Lower lobe of right lung (tissue), 2 donors: ENCODE results near the gene BAK1. TPM values are rescaled to one million over a fixed set of nuclear protein-coding genes. Genes with fewer than 3 reads are reported as not detected.

Experiments used
- ATAC-seq, 2 donors: fragments of 200-7000 bp; cut with Tn5 transposase; one replicate each; pipeline ENCODE4 v1.9.1; 2020 to 2022; ENCODE audit warnings: mild to moderate bottlenecking in 2 of 2, moderate library complexity in 2 of 2
- DNase-seq: peaks from one replicate; pipeline ENCODE4 v3.0.0-alpha.2; 2020
- H3K27ac ChIP-seq: fragments of 200-600 bp; one replicate; pipeline ENCODE4 v1.8.0; 2022
- H3K27me3 ChIP-seq: fragments of 200-600 bp; one replicate; pipeline ENCODE4 v1.8.0; 2022; ENCODE audit warnings: low read depth
- H3K36me3 ChIP-seq: fragments of 200-600 bp; one replicate; pipeline ENCODE4 v1.8.0; 2022; ENCODE audit warnings: mild to moderate bottlenecking
- H3K4me1 ChIP-seq: fragments of 200-600 bp; one replicate; pipeline ENCODE4 v1.8.0; 2022
- H3K4me3 ChIP-seq: fragments of 200-600 bp; one replicate; pipeline ENCODE4 v1.8.0; 2022; ENCODE audit warnings: mild to moderate bottlenecking
- H3K9me3 ChIP-seq: fragments of 200-600 bp; one replicate; pipeline ENCODE4 v1.8.0; 2022
- CTCF ChIP-seq: fragments of 200-600 bp; IDR thresholded peaks from one replicate; pipeline ENCODE4 v1.8.0; 2022; ENCODE audit warnings: antibody characterized with exemption, mild to moderate bottlenecking
- intact Hi-C: fragments of 100-400 bp; cut with DNase I; formaldehyde crosslinking; loops from one replicate; pipeline ENCODE4 v1.11.0; 2022
- total RNA-seq: library from RNA; stranded (reverse); fragmentation: NEBNext Ultra II Directional; extraction: Animal tissue kit (Norgen Biotek cat#: 25700); gene quantifications from one replicate; pipeline ENCODE4 v1.2.1, GENCODE V29; 2021
- donor health status: DM: no; HTN: yes; CAD: no; lungs with severe emphysema.

Gene BAK1
- total RNA-seq, 1 donor from 2014 or later, result 22.3 TPM

GRCh38 chr6:33592595-33593413 is 12.7 kb upstream of the BAK1 start:
- peak in 1 of 2 donors; percentile 3 for ATAC-seq

GRCh38 chr6:33592280-33592594 is 12.2 kb upstream of the BAK1 start:
- Histone ChIP-seq H3K27me3 (no peaks in the 10 kb centered on the region), H3K36me3 (no peaks in the 10 kb centered on the region), H3K4me3 (no peak overlapping the region), H3K9me3 (no peaks in the 10 kb centered on the region), H3K4me1 (peaks cover 40% of the 10 kb centered on the region), H3K27ac (no peak overlapping the region)
- intact Hi-C loops, result no loop called here
- DNase-seq, result no peak
- no peak for TF ChIP-seq CTCF
- ATAC-seq, result no peak

More at GRCh38 chr6:33592595-33593413, 12.7 kb upstream of the BAK1 start:
- TF ChIP-seq CTCF, result no peak
- Histone ChIP-seq H3K9me3 (no peaks in the 10 kb centered on the region), H3K4me3 (peak overlapping the region; percentile 30), H3K27me3 (no peaks in the 10 kb centered on the region), H3K4me1 (peaks cover 40% of the 10 kb centered on the region), H3K27ac (peak overlapping the region; percentile 41), H3K36me3 (no peaks in the 10 kb centered on the region)
- intact Hi-C loops, result no loop called here
- DNase-seq, result peak; percentile 62

GRCh38 chr6:33591424-33592032 is 11.5 kb upstream of the BAK1 start:
- H3K4me1 ChIP-seq, result peaks cover 40% of the 10 kb centered on the region
- ATAC-seq, result no peak
- intact Hi-C loops, result no loop called here
- H3K27me3 ChIP-seq, result no peaks in the 10 kb centered on the region
- H3K27ac ChIP-seq, result peak overlapping the region; percentile 80
- H3K9me3 ChIP-seq, result no peaks in the 10 kb centered on the region
- DNase-seq, result no peak
- TF ChIP-seq CTCF, result no peak
- no peaks in the 10 kb centered on the region for H3K36me3 ChIP-seq
- no peak overlapping the region for H3K4me3 ChIP-seq

- intact Hi-C loops, result no loop called here
These were observed 10.6 kb upstream of the BAK1 start for GRCh38 chr6:33590531-33591198.

More at GRCh38 chr6:33590531-33591198, 10.6 kb upstream of the BAK1 start:
- Histone ChIP-seq H3K9me3 (no peaks in the 10 kb centered on the region), H3K27ac (peak overlapping the region; percentile 80), H3K27me3 (no peaks in the 10 kb centered on the region), H3K4me3 (no peak overlapping the region), H3K4me1 (peaks cover 47% of the 10 kb centered on the region), H3K36me3 (no peaks in the 10 kb centered on the region)
- peak; percentile 75 to 77 for ATAC-seq
- peak; percentile 79 for DNase-seq
- TF ChIP-seq CTCF, result no peak
